Measurements from ENCODE around the gene MEIOC. TPM values are rescaled to one million over a fixed set of nuclear protein-coding genes. Genes with fewer than 3 reads are reported as not detected.

Gene MEIOC
- total RNA-seq (ENCODE audit: low replicate concordance), result 0.18 TPM in 1 of 2 replicates, not detected in the other

DNA sequence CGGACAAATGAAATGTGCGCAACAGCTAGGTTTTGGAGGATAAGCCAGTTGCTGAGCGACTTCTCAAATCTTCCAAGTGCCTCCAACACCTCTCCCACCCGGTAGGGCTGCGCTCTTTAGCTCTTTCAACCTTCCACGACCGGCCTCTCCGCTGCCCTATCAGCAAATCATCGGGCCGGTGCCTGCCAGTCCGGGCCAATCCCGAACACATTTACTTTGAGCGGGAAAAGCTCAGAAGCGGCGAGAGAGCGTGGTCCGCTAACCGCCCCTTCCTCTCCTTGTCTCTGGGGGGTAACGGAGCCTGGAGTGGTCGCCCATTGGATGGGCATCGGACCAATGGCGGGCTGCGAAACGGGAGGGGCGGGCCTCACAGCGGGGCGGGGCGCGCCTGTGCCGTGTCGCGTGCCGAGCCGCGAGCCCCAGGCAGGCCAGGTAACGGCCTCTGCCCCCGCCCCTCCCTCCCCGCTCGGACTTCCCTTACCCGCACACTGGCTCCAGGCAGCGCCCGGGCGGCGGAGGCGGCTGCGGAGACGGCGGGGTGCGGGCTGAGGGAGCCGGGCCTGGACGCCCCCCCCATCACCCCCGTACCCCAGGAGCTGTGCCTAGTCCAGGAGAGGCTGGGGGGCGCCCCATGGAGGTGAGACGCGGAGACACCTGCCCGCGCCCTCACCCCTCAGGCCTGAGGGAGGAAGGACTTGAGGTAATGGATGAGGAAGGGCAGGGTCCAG lies at the start of gene MEIOC:
TSS of gene MEIOC (plus strand) at position 486 of the 728 bp plus-strand sequence. CDS start at position 632, 146 bp downstream.
- no peak within 1 kb of the TSS for H3K4me3 ChIP-seq (ENCODE audit: low read depth, low read length)
- TF ChIP-seq, protein P1, sequence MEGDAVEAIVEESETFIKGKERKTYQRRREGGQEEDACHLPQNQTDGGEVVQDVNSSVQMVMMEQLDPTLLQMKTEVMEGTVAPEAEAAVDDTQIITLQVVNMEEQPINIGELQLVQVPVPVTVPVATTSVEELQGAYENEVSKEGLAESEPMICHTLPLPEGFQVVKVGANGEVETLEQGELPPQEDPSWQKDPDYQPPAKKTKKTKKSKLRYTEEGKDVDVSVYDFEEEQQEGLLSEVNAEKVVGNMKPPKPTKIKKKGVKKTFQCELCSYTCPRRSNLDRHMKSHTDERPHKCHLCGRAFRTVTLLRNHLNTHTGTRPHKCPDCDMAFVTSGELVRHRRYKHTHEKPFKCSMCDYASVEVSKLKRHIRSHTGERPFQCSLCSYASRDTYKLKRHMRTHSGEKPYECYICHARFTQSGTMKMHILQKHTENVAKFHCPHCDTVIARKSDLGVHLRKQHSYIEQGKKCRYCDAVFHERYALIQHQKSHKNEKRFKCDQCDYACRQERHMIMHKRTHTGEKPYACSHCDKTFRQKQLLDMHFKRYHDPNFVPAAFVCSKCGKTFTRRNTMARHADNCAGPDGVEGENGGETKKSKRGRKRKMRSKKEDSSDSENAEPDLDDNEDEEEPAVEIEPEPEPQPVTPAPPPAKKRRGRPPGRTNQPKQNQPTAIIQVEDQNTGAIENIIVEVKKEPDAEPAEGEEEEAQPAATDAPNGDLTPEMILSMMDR (IDR thresholded peaks at IDR 0.05; ENCODE audit: insufficient read depth, low read length), result no peak
- DNase-seq (ENCODE audit: low read depth), result no peak

DNA sequence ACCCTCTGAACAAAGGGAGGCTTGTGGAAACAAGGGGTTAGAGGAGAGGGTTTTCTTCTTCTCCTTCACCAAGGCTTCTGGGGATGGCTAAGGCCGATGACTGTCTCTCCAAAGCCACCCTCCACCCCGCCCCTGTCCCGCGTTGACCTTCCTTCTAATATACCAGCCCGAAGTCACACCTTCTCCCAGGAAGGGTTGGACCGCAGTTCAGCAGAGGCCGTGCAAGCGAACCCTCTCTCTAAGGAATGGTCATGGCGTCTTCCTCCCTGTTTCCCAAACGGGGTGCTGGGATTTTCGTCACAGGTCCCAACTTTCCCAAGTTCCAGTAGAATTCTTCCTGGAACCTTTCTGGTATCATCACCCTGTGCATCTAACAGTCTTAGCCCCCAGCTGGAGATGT lies 49.6 kb upstream of the MEIOC start:
- TF ChIP-seq, protein P1 (IDR thresholded peaks at IDR 0.05; ENCODE audit: insufficient read depth, low read length), result no peak
- H3K4me3 ChIP-seq (ENCODE audit: low read depth, low read length), result no peak overlapping the region
- DNase-seq (ENCODE audit: low read depth), result no peak

DNA sequence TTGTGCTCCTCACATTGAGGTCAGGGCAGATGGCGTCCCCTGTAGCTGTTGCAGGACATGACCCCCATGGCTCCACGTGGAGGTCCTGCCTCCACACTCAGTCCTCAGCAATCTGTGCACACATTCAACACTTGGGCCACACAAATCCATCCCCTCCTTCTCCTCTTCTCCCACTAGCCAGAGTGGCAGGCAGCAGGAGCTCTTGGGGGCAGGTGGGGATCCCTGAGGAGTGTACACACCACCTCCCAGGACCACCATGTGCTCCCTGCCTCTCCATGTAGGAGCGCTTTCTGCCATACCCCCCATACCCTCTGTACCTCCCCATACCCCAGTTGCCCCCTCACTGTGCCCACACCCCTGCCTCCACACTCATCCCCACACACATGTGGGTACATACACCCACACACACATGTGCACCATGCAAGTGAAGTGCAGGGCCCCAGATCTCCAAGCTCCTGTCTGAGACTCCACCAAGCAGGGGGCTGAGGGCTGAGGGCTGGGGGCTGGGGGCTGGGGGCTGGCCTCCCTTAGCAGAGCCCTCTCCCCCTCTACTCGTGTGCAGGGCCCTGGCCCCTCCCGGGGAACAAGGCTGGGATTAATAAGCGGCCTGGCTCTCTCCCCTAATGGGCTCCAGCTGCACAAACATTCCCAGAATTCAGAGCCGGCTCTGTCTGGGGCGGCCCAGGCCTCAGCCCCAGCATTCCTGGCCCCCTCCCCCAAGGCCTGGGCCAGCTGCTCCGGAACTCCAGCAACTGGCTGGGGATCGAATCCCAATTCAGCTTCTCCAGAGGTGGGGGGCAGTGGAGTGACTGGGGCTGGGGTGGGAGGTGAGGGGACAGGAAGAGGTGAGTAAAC lies 48.2 kb upstream of the MEIOC start:
- no peak overlapping the region for H3K4me3 ChIP-seq (ENCODE audit: low read depth, low read length)
- TF ChIP-seq, protein P1 (IDR thresholded peaks at IDR 0.05; ENCODE audit: insufficient read depth, low read length), result no peak
- DNase-seq (ENCODE audit: low read depth), result peak; percentile 74

DNA sequence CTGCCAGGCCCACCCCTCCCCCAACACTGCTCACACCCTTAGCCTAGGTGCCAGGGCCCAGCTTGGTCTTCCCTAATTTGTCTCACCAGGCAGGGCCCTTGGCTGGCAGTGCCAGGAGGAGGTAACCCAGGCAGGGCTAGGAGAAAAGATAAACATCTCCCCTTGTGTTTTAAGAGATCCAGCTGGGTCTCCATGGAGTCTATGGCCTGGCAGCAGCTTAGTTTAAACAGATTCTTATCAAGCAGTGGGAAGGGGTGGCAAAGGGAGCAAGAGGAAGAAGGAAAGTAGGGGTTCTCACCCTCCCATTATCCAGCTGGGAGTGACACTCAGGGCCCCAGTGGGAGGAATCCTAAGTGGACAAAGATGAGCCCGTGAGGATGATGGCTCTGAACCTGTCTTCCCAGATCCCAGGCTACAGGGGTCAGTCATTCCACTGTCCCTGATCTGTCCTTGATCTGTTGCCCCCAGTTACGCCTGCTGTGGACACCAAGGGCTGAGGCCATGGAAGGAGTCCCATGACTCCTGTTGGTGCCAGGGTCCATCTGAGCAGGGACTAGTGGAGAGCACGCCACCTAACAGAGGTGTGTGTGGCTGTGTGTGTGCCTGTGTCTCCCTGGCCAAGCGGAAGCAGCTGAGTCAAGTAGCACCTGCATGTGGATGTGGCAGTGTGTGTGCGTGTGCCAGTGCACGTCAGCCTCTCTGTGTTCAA lies 47.4 kb upstream of the MEIOC start:
- TF ChIP-seq, protein P1 (IDR thresholded peaks at IDR 0.05; ENCODE audit: insufficient read depth, low read length), result no peak
- no peak for DNase-seq (ENCODE audit: low read depth)

DNA sequence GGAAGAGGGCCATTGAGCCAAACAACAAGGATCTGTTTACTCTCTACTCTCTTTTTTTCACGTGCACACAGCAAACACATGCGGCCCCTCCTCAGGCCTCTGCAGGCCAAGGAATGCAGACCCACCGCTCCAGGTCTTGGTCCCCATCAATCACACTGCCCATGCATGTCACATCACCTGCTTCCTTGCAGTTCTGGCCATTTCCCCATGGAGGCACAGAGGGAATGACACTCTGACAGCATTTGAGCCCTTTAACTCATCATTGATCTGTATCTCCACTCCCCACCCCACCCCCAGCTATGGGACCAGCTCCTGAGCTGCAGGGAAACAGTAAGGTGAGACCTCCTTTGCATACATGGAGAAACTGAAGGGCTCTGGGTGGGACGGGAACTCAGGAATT lies 45.9 kb upstream of the MEIOC start:
- TF ChIP-seq, protein P1 (IDR thresholded peaks at IDR 0.05; ENCODE audit: insufficient read depth, low read length), result no peak
- no peak overlapping the region for H3K4me3 ChIP-seq (ENCODE audit: low read depth, low read length)
- no peak for DNase-seq (ENCODE audit: low read depth)

More for the DNA sequence above, 47.4 kb upstream of the MEIOC start:
- H3K4me3 ChIP-seq (ENCODE audit: low read depth, low read length), result no peak overlapping the region

DNA sequence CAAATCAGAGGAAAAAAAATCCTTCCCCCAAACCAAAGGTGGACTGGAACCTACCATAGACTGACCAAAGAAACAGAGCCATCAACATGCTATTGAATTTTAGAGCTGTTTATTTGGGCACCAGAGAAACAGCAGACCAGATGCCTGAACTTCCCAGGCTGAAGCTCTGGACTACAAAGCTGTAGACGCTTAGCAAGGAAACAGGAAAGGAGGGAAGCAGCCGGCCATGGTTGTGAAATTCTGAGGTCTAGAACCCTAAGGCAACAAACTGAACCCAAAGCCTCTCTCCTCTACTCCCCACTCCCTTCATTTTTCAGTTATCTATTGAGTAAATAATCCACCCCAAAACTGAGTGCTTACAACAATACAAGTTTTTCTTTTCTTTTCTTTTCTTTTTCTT lies 45.4 kb upstream of the MEIOC start:
- TF ChIP-seq, protein P1 (IDR thresholded peaks at IDR 0.05; ENCODE audit: insufficient read depth, low read length), result no peak
- peak; percentile 64 for DNase-seq (ENCODE audit: low read depth)
- no peak overlapping the region for H3K4me3 ChIP-seq (ENCODE audit: low read depth, low read length)
